GM18907 (cell line): ENCODE data around the gene CLIP4.

Experiments used
- ATAC-seq: cut with Tn5 transposase; IDR thresholded peaks from one replicate; pipeline ENCODE4 v1.9.1; 2021; ENCODE audit warnings: mild to moderate bottlenecking, moderate library complexity; ENCODE audit not compliant: unreplicated experiment

The CLIP4 gene

DNA sequence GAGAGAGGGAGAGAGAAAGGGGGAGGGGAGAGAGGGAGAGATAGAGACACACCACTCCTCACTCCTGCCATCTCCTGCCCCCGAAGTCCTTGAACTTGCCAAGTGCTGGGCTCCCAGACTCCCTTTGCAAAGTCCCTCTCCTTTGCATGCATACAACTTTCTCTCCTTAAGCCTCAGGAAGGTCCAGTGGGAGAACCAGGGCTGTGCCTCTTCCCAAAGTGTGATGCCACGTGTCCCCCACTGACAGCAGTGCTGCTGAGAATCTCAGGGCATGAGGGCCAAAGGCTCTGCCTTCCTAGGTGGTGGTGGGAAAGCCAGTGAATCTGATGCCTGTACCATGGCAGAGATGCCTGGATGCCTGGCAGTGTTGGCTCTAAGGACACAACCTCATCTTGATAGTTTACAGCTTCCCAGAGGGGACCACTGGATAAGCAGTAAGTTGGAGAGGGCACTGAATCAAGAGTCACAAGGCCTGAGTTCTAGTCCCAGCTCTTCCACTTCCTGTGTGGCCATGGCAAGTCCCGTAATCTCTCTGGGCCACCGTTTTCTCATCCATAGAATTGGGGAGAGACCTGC, 103.4 kb downstream of the CLIP4 start:
- ATAC-seq = no peak

GRCh38 chr2:29219374-29219773, 104.2 kb downstream of the CLIP4 start:
- ATAC-seq = no peak

- no peak for ATAC-seq
Measured at GRCh38 chr2:29220506-29221270, 105.5 kb downstream of the CLIP4 start.

GRCh38 chr2:29222381-29223179, 107.4 kb downstream of the CLIP4 start:
- no peak for ATAC-seq

GRCh38 chr2:29223257-29223656, 108.0 kb downstream of the CLIP4 start:
- no peak for ATAC-seq

GRCh38 chr2:29223851-29224692, 108.9 kb downstream of the CLIP4 start:
- ATAC-seq = no peak

DNA sequence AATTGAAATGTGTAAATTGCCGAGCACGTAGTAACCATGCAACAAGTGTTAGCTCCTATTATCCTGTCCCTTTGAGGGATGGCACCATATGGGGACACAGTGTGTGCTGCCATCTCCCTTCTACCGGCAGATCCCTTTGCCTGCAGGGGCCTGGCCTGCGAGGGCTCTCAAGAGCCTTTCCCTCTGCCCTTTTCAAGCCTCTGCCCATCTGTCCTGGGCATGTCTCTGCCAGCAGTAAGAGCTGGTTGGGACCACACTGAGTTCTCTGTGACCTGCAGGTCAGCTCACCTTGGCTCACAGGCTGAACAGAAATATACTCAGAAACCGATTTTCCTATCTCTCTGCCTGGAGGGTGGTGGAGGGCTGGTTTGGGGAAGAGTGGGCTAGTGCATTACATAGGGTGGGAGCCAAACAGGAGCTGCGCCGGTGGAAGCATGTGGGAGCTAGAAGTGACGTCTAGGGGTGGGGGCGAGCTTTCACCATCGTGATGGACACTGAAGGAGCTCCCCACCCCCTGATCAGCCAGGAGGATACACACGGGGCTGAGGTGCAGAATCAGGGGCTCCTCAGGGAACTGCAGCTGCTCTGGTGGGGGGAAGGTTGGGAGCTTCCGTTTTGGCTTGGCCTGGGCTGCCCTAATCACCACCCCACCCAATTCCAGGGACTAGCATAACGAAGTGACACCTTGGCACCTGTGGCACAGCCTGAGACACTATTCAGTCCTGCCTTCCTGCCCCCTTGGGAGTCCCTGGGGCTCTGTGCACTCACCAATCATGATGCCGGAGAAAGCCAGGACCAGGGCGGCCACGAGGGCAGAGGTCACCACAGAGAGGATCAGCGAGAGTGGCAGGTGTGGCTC, 109.7 kb downstream of the CLIP4 start:
- ATAC-seq = no peak

GRCh38 chr2:29225814-29226213, 110.6 kb downstream of the CLIP4 start:
- no peak for ATAC-seq

DNA sequence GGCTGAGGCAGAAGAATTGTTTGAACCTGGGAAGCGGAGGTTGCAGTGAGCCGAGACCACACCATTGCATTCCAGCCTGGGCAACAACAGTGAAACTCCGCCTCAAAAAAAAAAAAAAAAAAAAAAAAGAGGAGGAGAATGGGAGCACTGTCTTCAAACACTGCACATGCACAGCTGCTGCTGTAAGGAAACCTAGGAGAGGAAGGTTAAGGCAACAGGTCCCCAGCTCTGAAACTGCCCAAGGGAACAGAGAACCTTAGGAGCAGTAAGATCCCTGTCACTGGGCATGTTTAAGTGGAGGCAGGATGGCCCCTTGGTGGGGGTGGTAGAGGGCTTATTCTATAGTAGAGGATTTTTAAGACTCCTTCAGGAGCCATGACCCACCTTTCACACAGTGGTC, 111.2 kb downstream of the CLIP4 start:
- no peak for ATAC-seq

DNA sequence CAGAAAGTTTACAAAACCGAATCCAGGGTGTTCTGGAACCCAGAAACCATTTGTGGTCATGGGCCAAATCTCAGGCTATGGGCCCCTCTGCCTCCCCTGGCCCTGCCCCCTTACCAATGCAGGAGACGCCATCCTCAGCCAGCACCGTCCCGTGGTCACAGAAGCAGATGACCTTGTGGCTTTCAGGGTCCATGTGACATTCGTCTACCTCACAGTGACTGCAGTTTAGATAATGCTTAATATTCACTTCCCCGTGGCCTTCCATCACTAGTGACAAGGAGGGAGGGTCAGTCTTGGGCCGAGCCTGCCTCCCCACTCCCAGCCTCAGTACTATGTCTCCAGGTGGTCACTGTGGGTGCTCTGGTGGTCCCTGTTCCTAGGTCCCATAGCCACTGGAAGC, 111.6 kb downstream of the CLIP4 start:
- no peak for ATAC-seq

- ATAC-seq = no peak
Measured at GRCh38 chr2:29227935-29228675, 112.9 kb downstream of the CLIP4 start.

DNA sequence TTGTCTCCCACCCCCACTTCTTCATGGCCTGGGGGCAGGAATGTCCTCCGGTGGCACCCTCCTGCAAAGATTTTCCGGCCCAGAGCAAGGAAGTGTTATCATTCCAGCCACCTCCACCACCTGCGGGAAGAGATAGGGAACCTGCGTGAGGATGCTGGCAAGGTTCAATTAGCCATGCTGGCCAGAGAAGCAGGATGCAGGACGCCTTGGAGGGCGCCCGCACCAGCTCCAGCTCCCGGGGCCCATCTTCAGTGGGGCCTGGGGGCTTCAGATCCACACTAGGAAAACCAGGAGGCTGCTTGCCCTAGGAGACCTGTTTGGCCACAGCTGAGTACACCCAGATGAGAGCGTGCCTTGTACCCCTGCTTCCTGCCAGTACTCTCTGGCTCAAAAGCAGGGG, 113.7 kb downstream of the CLIP4 start:
- ATAC-seq = no peak

DNA sequence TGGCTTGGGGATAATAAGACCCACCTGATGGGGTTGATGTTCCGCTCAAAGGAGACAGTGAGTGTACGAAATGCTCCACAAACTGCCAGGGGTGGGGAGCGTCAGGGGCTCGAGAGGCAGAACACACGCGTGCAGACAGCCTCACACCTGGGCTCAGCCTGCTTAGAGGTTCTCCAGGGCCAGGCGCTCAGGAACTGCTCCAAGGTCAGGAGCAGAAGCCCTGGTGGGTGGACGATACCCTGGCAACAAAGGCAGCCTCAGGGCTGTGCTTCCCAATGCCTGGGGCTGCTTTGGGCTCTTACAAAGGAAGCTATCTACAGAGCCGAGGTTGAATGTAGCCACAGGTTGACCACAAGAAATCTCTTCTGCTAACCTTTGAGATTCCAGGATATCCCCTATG, 114.4 kb downstream of the CLIP4 start:
- ATAC-seq = no peak

GRCh38 chr2:29232041-29232440, 116.8 kb downstream of the CLIP4 start:
- no peak for ATAC-seq

GRCh38 chr2:29233428-29233827, 118.2 kb downstream of the CLIP4 start:
- no peak for ATAC-seq

DNA sequence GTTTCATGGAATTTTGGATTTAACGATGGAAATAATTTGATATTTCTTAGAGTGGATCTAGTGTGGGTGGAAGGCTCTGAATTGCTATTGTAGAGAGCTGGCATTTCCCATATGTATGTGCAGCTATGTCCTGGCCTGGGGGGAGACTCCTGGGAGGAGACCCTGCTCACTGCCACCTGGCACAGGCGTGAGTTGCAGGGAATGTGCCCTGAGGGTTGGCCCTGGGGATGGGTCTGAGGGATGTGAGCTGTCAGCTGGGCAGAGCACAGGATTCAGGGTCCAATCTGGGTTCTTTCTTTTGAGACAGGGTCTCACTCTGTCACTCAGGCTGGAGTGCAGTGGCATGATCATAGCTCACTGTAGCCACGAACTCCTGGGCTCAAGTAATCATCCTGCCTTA, 120.2 kb downstream of the CLIP4 start:
- ATAC-seq = no peak

DNA sequence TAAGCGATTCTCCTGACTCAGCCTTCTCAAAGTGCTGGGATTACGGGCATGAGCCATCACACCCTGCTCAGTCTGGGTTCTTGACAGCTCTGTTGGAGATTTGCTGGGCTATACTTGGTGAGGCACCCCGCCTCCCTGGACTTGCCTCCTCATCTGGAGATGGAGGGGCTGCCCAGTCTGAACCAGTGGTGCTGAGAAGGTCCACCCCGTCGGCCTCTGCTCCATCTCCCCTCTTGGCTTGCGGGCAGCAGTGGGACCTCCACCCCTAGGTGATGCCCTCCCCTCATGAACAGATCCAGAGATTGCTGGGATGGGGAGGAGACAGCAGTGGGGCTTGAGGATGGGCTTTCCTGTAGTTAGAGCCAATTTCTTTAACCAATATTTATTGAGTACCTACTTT, 120.9 kb downstream of the CLIP4 start:
- no peak for ATAC-seq

- ATAC-seq = no peak
Measured at GRCh38 chr2:29238497-29238896, 123.3 kb downstream of the CLIP4 start.
